GM12878 (cell line): ENCODE measurements around the gene SLC38A3. TPM values are rescaled to one million over a fixed set of nuclear protein-coding genes. Genes with fewer than 3 reads are reported as not detected.

Experiments
- ATAC-seq: fragments of 200-7000 bp; cut with Tn5 transposase; 3 replicates; pipeline ENCODE4 v1.9.1; 2020; ENCODE audit warnings: mild to moderate bottlenecking, moderate library complexity
- BruUV-seq: library from RNA; stranded (reverse); fragments of 400-500 nt; replicated peaks from 2 replicates; lab custom pipeline; 2021; lab: Mats Ljungman, UMichigan
- CTCF ChIA-PET: fragments of 300-600 bp; sonication (Branson Sonifier 250); formaldehyde crosslinking; extraction: SDS; loops from one replicate; lab custom pipeline; 2021; ENCODE audit warnings: inconsistent platforms; lab: Yijun Ruan, JAX
- POLR2A ChIA-PET: fragments of 350-600 bp; formaldehyde crosslinking; extraction: SDS; loops from one replicate; lab custom pipeline; 2021; ENCODE audit warnings: inconsistent platforms; lab: Charles Lee
- RAD21 ChIA-PET: fragments of 300-600 bp; sonication (Branson Sonifier 250); formaldehyde crosslinking; loops from one replicate; lab custom pipeline; 2023; ENCODE audit warnings: antibody characterized with exemption; ENCODE audit not compliant: unreplicated experiment; lab: Charles Lee
- SMC1A ChIA-PET: fragments of 300-600 bp; sonication (Branson Sonifier 250); formaldehyde crosslinking; loops from one replicate; lab custom pipeline; 2023; ENCODE audit not compliant: unreplicated experiment, uncharacterized antibody; lab: Charles Lee
- DNase-seq: peaks from one replicate; pipeline ENCODE4 v3.0.0-alpha.2; 2011; ENCODE audit warnings: low read depth, low spot score
- FAIRE-seq: peaks from 3 replicates; lab custom pipeline; 2011; peaks lifted over from hg19 to GRCh38; lab: Jason Lieb, UNC
- H2AFZ ChIP-seq: 2 replicates; pipeline ENCODE4 v1.6.0; 2011; ENCODE audit warnings: low read depth, low read length, control low read depth; ENCODE audit not compliant: control insufficient read depth
- H3K27ac ChIP-seq: 2 replicates; pipeline ENCODE4 v1.5.1; 2011; ENCODE audit warnings: control low read depth; ENCODE audit not compliant: control insufficient read depth, insufficient read depth
- H3K27me3 ChIP-seq, 2 experiments: replicated peaks in 1 of 2; 2 replicates each; pipeline versions ENCODE4 v1.6.0 to v1.6.1; 2011; ENCODE audit warnings: low read length in 1 of 2; ENCODE audit not compliant: control insufficient read depth in 2 of 2, insufficient read depth in 2 of 2
- H3K36me3 ChIP-seq, 2 experiments: 2 replicates each; pipeline ENCODE4 v1.5.1; 2011; ENCODE audit warnings: low read length in 1 of 2; ENCODE audit not compliant: control insufficient read depth in 2 of 2, insufficient read depth in 2 of 2
- H3K4me1 ChIP-seq: 2 replicates; pipeline ENCODE4 v1.6.1; 2011; ENCODE audit warnings: mild to moderate bottlenecking, low read length, moderate library complexity, mixed read lengths; ENCODE audit not compliant: control insufficient read depth, insufficient read depth
- H3K4me2 ChIP-seq: 2 replicates; pipeline ENCODE4 v1.6.0; 2011; ENCODE audit warnings: control low read depth; ENCODE audit not compliant: control insufficient read depth, insufficient read depth
- H3K4me3 ChIP-seq: fragments of 200-600 bp; sonication (generic); 2 replicates; pipeline ENCODE4 v1.5.1; 2016
- H3K79me2 ChIP-seq: 2 replicates; pipeline ENCODE4 v1.6.0; 2011; ENCODE audit warnings: low read length; ENCODE audit not compliant: control insufficient read depth, insufficient read depth
- H3K9ac ChIP-seq: 2 replicates; pipeline ENCODE4 v1.8.0; 2011; ENCODE audit warnings: low read length, control low read depth, mixed read lengths; ENCODE audit not compliant: control insufficient read depth, insufficient read depth
- H3K9me3 ChIP-seq: replicated peaks from 3 replicates; pipeline ENCODE4 v1.5.1; 2011; ENCODE audit warnings: mild to moderate bottlenecking, low read length; ENCODE audit not compliant: control insufficient read depth, insufficient read depth
- H4K20me1 ChIP-seq: 2 replicates; pipeline ENCODE4 v1.6.0; 2011; ENCODE audit not compliant: control insufficient read depth, insufficient read depth
- CHD1 ChIP-seq: IDR thresholded peaks from 2 replicates; pipeline ENCODE4 v1.6.1; 2012; ENCODE audit warnings: low read depth, low read length, improper control_type of control experiment
- EED ChIP-seq: sonication (generic); IDR thresholded peaks from 2 replicates; pipeline ENCODE4 v1.6.1; 2016; ENCODE audit warnings: antibody characterized with exemption, low read depth
- ELK1 ChIP-seq: IDR thresholded peaks from 2 replicates; pipeline ENCODE4 v1.6.1; 2012; ENCODE audit warnings: low read depth, low read length, improper control_type of control experiment
- IRF5 ChIP-seq: fragments of 450-650 bp; IDR thresholded peaks from 2 replicates; pipeline ENCODE4 v1.6.1; 2017; ENCODE audit warnings: borderline replicate concordance
- PBX3 ChIP-seq: IDR thresholded peaks from 2 replicates; pipeline ENCODE4 v1.6.1; 2011; ENCODE audit warnings: mild to moderate bottlenecking, low read depth, low read length, moderate library complexity; ENCODE audit not compliant: insufficient replicate concordance
- RAD51 ChIP-seq: fragments of 450-650 bp; IDR thresholded peaks from 2 replicates; pipeline ENCODE4 v1.6.1; 2016; ENCODE audit warnings: moderate library complexity, mild to moderate bottlenecking, inconsistent platforms
- SKIL ChIP-seq: fragments of 450-650 bp; IDR thresholded peaks from 2 replicates; pipeline ENCODE4 v1.6.1; 2017; ENCODE audit warnings: mild to moderate bottlenecking, low read depth, inconsistent platforms; ENCODE audit not compliant: poor library complexity, severe bottlenecking
- TBL1XR1 ChIP-seq: IDR thresholded peaks from 2 replicates; pipeline ENCODE4 v1.6.1; 2012; ENCODE audit warnings: low read depth, low read length, improper control_type of control experiment
- ZSCAN29 ChIP-seq: fragments of 450-650 bp; IDR thresholded peaks from 2 replicates; pipeline ENCODE4 v1.6.1; 2017; ENCODE audit warnings: mild to moderate bottlenecking, moderate library complexity
- WGBS: methylation state at CpG from one replicate; pipeline ENCODE4 v1.1.6; 2016; ENCODE audit warnings: low lambda C conversion rate; ENCODE audit not compliant: insufficient replicate concordance, insufficient coverage; ENCODE audit errors: missing lambda C conversion rate; 5-methylcytosine and 5-hydroxymethylcytosine counted together
- in situ Hi-C: fragments of 300-500 bp; cut with MboI; formaldehyde crosslinking; loops from 9 replicates; pipeline ENCODE4 v1.14.3; 2018; ENCODE audit warnings: mixed read lengths
- intact Hi-C: fragments of 100-400 bp; cut with micrococcal nuclease; formaldehyde crosslinking; loops from one replicate; pipeline ENCODE4 v1.14.2; 2022; ENCODE audit not compliant: unreplicated experiment
- polyA plus RNA-seq, 11 experiments: library from polyadenylated mRNA; depleted of rRNA in 4 of 11; unstranded in 6 of 11; stranded (reverse) in 5 of 11; fragments of >200 nt; fragmentation: Nextera tagmentation in 4 of 11; fragmentation: Illumina TruSeq in 1 of 11; extraction: Ambion mirVana in 4 of 11; extraction: Trizol in 1 of 11; gene quantifications; 1 replicate in 1 of 11; 2 replicates in 10 of 11; pipeline versions ENCODE4 v1.2.1 to v1.2.3, GENCODE V29; 2011 to 2016; ENCODE audit warnings: inconsistent platforms in 2 of 11, missing spikeins in 2 of 11, low read depth in 1 of 11
- total RNA-seq, 4 experiments: library from RNA; depleted of rRNA in 3 of 4; stranded (reverse); fragments of >200 nt in 3 of 4; fragmentation: Illumina TruSeq in 1 of 4; extraction: Trizol in 1 of 4; gene quantifications; 2 replicates each; pipeline versions ENCODE4 v1.2.1 to v1.2.3, GENCODE V29; 2013 to 2021

SLC38A3 gene
- total and polyA plus RNA-seq, 10 of the 15 experiments (the other 5 are each of a cell fraction or from before 2014, with no cell fraction given) = 0.14 TPM; not detected in 9

- Histone ChIP-seq H2AFZ (no peak overlapping the region), H4K20me1 (no peaks in the 10 kb centered on the region; the same call in 1 of the 2 replicates), H3K79me2 (no peaks in the 10 kb centered on the region), H3K9ac (no peak overlapping the region), H3K4me1 (no peaks in the 10 kb centered on the region), H3K4me2 (no peak overlapping the region), H3K27me3 (peaks cover 2 to 3% of the 10 kb centered on the region in 2 experiments; a peak in 2 of 4 replicates), H3K4me3 (no peak overlapping the region), H3K9me3 (no peaks in the 10 kb centered on the region), H3K27ac (no peak overlapping the region), H3K36me3 (no peaks in the 10 kb centered on the region)
- FAIRE-seq (no peak), DNase-seq (no peak), ATAC-seq (no peak)
- CTCF ChIA-PET = no interaction called here
- POLR2A ChIA-PET = no interaction called here
- in situ Hi-C loops (no loop called here), intact Hi-C loops (no loop called here)
- 71% methylated on average over 13 of the region's 13 CpGs for WGBS
- BruUV-seq = no TSS peak
- SMC1A ChIA-PET = no interaction called here
- RAD21 ChIA-PET = no interaction called here
- TF ChIP-seq PBX3 (no peak), ELK1 (no peak), IRF5 (no peak), ZSCAN29 (no peak), TBL1XR1 (no peak), EED (no peak), RAD51 (no peak), SKIL (no peak), CHD1 (no peak)
Measured at GRCh38 chr3:50161320-50161719, 43.8 kb upstream of the SLC38A3 start.
